Jurkat, Clone E6-1 (cell line): ENCODE data around the gene DNTT.
"Not testable (repeated sequence)": the region's sequence is repeated elsewhere in the genome, so short reads cannot be mapped to it uniquely, and the experiment has no call there.

Source experiments
- DNase-seq: peaks from one replicate; pipeline ENCODE4 v3.0.0-alpha.2; 2011; ENCODE audit warnings: low read depth, low spot score
- H3K4me3 ChIP-seq: 2 replicates; pipeline ENCODE4 v1.5.1; 2011; ENCODE audit warnings: mild to moderate bottlenecking, low read length, control low read depth, moderate library complexity

The DNTT gene

GRCh38 chr10:96298362-96298761, 5.9 kb upstream of the DNTT start:
- H3K4me3 ChIP-seq: no peak overlapping the region
- no peak for DNase-seq

- H3K4me3 ChIP-seq: peak overlapping the region; percentile 39
- peak; percentile 96 for DNase-seq
Measured at GRCh38 chr10:96299383-96299782, 4.9 kb upstream of the DNTT start.

DNA sequence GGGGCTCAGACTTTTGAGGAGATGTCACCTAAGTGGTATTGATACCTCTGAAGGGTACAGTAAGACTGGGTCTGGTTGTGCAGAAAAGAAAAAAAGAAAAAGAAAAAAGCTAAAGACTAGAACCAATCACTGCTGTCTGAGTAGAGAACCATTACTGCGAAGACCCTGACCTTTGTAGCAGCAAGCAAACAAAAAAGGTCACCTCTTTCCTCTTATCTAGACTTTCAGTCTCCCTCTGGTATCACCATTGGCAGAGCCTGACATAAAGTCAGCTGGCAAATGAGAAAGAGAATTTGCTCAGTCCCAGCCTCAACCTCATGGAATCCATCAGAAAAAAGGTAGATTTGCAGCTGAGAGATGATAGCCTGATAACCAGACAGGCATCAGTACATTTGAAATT, 2.6 kb upstream of the DNTT start:
- no peak for DNase-seq
- no peak overlapping the region for H3K4me3 ChIP-seq

DNA sequence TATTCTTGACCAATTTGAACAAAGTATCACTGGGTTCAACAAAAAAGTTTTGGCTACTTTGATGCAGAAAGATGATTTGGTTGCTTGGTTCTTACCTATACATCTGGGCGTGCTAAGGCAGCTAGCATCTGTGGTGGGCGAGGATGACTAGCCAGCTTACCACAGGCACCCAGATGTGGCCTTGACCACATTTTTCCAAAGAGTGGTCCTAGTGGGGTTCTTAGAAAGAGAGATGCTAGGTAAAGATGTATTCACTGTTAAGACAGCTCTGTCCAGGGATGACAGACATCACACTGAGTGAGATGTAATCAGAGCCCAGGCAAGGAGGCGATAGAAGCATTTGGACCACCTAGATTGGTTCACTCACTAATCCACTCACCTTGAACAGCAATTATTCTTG, 785 bp downstream of the DNTT start:
- peak; percentile 78 for DNase-seq
- H3K4me3 ChIP-seq: peak overlapping the region; percentile 84

DNA sequence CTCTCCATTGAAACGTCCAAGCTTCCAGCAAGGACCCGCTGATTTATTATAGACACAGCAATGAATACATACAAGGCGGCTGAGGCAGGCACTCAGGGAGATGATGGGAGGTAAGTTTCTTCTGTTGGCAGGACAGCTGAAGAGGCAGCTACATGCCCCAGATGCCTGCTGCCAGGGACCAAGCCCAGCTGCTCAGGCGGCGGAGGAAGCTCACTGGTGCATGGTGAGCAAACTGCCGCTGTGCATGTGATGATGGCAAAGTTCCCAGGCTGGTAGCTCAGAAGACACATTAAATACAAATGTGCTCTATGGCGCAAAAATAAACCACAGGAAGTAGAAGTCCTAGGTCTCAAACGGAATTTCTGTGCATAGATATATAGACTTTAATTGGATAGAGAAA, 2.3 kb downstream of the DNTT start:
- peak overlapping the region; percentile 84 for H3K4me3 ChIP-seq
- peak; percentile 93 for DNase-seq

GRCh38 chr10:96308854-96309253, 4.6 kb downstream of the DNTT start:
- H3K4me3 ChIP-seq: peak overlapping the region; percentile 26
- DNase-seq: not testable (repeated sequence)

- peak overlapping the region; percentile 11 for H3K4me3 ChIP-seq
- no peak for DNase-seq
Measured at GRCh38 chr10:96309628-96310320, 5.5 kb downstream of the DNTT start.

DNA sequence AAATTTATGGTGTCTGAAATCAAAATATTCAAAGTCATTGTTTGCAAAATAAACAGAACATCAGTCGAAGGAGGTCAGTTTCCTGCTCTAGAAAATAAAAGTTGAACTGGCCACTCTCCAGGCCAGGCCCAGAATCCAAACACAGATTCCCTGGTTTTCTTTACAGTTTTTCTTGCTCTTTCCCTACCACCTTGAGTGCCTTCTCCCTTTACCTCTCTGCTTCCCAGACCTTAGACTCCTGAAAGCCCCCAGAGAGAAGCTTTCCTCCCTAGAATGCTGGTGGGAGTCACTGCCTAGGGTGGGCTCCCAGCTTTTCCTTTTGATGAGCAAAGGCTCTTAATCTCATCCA, 6.1 kb downstream of the DNTT start:
- DNase-seq: no peak
- H3K4me3 ChIP-seq: peak overlapping the region; percentile 4; the same call in 1 of the 2 replicates

GRCh38 chr10:96311180-96311715, 7.0 kb downstream of the DNTT start:
- H3K4me3 ChIP-seq: peak overlapping the region; percentile 28
- no peak for DNase-seq

GRCh38 chr10:96313344-96313743, 9.1 kb downstream of the DNTT start:
- peak; percentile 88 for DNase-seq
- peak overlapping the region; percentile 25 for H3K4me3 ChIP-seq

GRCh38 chr10:96317067-96317833, 13.0 kb downstream of the DNTT start:
- no peak for DNase-seq
- no peak overlapping the region for H3K4me3 ChIP-seq

DNA sequence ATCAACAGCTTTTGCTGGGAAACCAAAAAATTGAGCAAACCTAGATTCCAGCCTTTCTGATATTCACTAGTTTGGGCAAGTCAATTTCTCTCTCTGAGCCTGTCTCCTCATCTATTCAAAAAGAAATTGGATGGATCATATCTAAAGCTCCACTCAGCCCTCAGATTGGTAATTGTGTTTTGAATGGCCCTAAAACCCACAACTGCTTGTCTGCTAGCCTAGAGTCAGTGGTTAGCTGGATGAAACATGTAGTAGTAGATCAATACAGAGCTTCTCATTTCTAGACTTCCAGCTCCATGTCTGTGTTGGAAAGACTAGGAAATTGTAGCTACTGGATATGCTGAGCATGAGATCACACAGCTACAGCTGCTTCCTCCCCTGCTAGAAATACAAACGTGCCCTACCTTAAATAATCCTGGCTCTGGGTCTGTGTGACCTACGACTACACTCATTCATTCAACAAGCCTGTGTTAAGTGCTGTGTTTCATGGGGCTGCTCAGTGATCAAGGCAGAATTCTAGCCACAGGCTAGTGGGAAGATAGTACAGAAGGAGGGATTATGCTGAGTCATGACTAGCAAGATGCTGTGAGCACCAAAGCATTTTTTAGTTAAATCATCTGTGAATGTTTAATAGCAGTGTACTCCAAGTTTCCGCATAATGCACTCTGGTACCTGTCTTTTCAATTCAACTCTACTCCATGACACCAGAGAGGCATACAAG, 15.7 kb downstream of the DNTT start:
- no peak overlapping the region for H3K4me3 ChIP-seq
- DNase-seq: no peak

- no peak overlapping the region for H3K4me3 ChIP-seq
Measured at GRCh38 chr10:96321822-96322221, 17.6 kb downstream of the DNTT start.

DNA sequence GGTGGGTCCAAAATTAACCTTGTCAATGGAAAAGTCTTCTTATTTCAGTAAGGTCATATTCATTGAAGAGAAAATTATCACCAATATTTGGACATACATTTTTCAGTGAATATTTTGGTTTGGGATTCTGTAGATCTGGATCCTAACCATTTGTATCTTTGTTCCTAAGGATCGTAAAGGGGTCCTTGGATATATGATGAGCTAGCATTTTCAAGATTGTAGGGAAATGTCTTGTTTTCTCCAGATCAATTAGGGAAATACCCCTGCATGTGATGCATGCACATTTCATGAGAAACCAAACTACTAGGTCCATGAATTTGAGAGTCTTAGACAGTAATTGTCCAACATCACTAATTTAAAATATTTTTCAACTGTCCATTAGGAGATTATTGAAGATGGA, 18.0 kb downstream of the DNTT start:
- no peak for DNase-seq
- H3K4me3 ChIP-seq: no peak overlapping the region

More at GRCh38 chr10:96321822-96322221, 17.6 kb downstream of the DNTT start:
- DNase-seq: no peak

DNA sequence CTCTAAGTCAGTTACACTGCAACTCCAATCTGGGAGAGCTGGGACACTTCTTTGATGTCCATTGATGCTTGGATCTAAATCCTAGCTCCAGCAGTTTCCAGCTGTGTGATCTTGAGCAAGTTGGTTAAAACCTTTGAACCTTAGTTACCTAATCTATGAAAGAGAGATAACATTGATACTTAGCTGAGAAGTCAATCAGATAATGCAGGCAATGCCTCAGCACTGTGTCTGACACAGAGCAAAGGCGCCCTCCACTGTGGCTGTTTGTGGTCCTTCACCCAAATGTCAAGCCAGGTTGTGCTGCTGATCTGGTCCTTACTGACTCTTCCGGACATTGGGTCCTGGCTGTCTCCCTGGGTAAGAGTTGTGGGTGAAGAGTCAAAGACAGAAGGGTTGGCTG, 20.2 kb downstream of the DNTT start:
- no peak overlapping the region for H3K4me3 ChIP-seq
- no peak for DNase-seq

- H3K4me3 ChIP-seq: no peak overlapping the region
- DNase-seq: no peak
Measured at GRCh38 chr10:96325719-96326373, 21.6 kb downstream of the DNTT start.

- no peak for DNase-seq
- H3K4me3 ChIP-seq: no peak overlapping the region
Measured at GRCh38 chr10:96327462-96327861, 23.2 kb downstream of the DNTT start.

DNA sequence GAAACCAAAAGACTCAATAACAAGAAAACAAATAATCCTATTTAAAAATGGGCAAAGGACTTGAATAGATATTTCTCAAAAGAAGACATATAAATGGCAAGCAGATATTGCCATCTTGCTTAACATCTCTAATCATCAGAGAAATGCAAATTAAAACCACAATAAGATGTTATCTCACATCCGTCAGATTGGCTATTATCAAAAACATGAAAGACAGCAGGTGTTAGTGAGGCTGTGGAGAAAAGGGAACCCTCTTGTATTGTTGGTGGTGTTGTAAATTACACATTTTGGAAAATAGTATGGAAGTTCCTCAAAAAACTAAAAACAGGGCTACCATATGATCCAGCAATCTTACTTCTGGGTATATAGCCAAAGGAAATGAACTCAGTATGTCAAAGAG, 28.9 kb downstream of the DNTT start:
- DNase-seq: peak; percentile 89
- H3K4me3 ChIP-seq: no peak overlapping the region
